Esophagus squamous epithelium (tissue), 5 donors: ENCODE measurements around the gene ITGA5. TPM values are rescaled to one million over a fixed set of nuclear protein-coding genes. Genes with fewer than 3 reads are reported as not detected.

ENCODE experiments used
- DNase-seq: peaks from one replicate; lab custom pipeline; 2025; lab: John Stamatoyannopoulos, UW
- H3K27ac ChIP-seq, 4 donors: fragments of 200-600 bp; sonication (generic); one replicate each; pipeline ENCODE4 v1.5.1; 2016 to 2019; ENCODE audit warnings: mild to moderate bottlenecking in 1 of 4
- H3K27me3 ChIP-seq, 4 donors: fragments of 200-600 bp; sonication (generic); 1 replicate in 3 of 4; 2 replicates in 1 of 4; pipeline versions ENCODE4 v1.5.1 to v1.6.0; 2017 to 2021; ENCODE audit warnings: antibody characterized with exemption in 1 of 4
- H3K36me3 ChIP-seq, 3 donors: fragments of 200-600 bp; sonication (generic); one replicate each; pipeline ENCODE4 v1.5.1; 2016 to 2019
- H3K4me1 ChIP-seq, 3 donors: fragments of 200-600 bp; sonication (generic); one replicate each; pipeline ENCODE4 v1.5.1; 2017 to 2019
- H3K4me3 ChIP-seq, 4 donors: fragments of 200-600 bp; sonication (generic); 1 replicate in 3 of 4; 2 replicates in 1 of 4; pipeline ENCODE4 v1.5.1; 2016 to 2019; ENCODE audit warnings: mild to moderate bottlenecking in 2 of 4, moderate library complexity in 1 of 4
- H3K9me3 ChIP-seq, 3 donors: fragments of 200-600 bp; sonication (generic); one replicate each; pipeline ENCODE4 v1.5.1; 2016 to 2019
- POLR2A ChIP-seq, 4 donors: fragments of 450-650 bp; IDR thresholded peaks; one replicate each; pipeline ENCODE4 v1.6.1; 2017; ENCODE audit warnings: antibody characterized with exemption in 4 of 4, mild to moderate bottlenecking in 4 of 4, moderate library complexity in 3 of 4
- WGBS, 2 donors: methylation state at CpG; one replicate each; pipeline ENCODE4 v1.1.5; 2018; 5-methylcytosine and 5-hydroxymethylcytosine counted together
- intact Hi-C: fragments of 100-400 bp; cut with DNase I; formaldehyde crosslinking; loops from one replicate; pipeline ENCODE4 v1.15.0; 2022
- total RNA-seq, 4 donors: library from RNA; depleted of rRNA; stranded (reverse); fragments of >200 nt; gene quantifications; one replicate each; pipeline ENCODE4 v1.1.0, GENCODE V29; 2016
- TF ChIP-seq, protein P1 (sequence below), 6 experiments: fragments of 450-650 bp in 4 of 6; fragments of 200-600 bp in 2 of 6; sonication (generic) in 2 of 6; IDR thresholded peaks; one replicate each; pipeline ENCODE4 v1.5.1; 2016 to 2019; ENCODE audit warnings: antibody characterized with exemption in 6 of 6, mild to moderate bottlenecking in 4 of 6, moderate library complexity in 4 of 6
- donor health status: DM: yes; HTN: yes; CAD: no.

The ITGA5 gene
- total RNA-seq, 4 donors from 2014 or later, result 7.5 to 112 (median 37.3) TPM

- DNase-seq, result no peak
Observed at GRCh38 chr12:54359762-54360351, 59.2 kb downstream of the ITGA5 start.

GRCh38 chr12:54358945-54359761 lies 59.9 kb downstream of the ITGA5 start:
- TF ChIP-seq POLR2A (IDR thresholded peaks at IDR 0.05), result peak in 1 of 4 donors; percentile 36
- TF ChIP-seq, protein P1, sequence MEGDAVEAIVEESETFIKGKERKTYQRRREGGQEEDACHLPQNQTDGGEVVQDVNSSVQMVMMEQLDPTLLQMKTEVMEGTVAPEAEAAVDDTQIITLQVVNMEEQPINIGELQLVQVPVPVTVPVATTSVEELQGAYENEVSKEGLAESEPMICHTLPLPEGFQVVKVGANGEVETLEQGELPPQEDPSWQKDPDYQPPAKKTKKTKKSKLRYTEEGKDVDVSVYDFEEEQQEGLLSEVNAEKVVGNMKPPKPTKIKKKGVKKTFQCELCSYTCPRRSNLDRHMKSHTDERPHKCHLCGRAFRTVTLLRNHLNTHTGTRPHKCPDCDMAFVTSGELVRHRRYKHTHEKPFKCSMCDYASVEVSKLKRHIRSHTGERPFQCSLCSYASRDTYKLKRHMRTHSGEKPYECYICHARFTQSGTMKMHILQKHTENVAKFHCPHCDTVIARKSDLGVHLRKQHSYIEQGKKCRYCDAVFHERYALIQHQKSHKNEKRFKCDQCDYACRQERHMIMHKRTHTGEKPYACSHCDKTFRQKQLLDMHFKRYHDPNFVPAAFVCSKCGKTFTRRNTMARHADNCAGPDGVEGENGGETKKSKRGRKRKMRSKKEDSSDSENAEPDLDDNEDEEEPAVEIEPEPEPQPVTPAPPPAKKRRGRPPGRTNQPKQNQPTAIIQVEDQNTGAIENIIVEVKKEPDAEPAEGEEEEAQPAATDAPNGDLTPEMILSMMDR (IDR thresholded peaks at IDR 0.05), result no peak
- no peaks in the 10 kb centered on the region for H3K36me3 ChIP-seq
- WGBS, 2 donors, result 0 to 1% methylated on average over 29 to 30 of the region's 40 CpGs
- intact Hi-C loops, result no loop called here
- peaks cover 3 to 31% (median 10%) of the 10 kb centered on the region in 3 donors for H3K4me1 ChIP-seq
- no peaks in the 10 kb centered on the region for H3K9me3 ChIP-seq
- H3K27ac ChIP-seq, result peak overlapping the region; percentile 75 to 94 (median 87)
- H3K4me3 ChIP-seq, result peak overlapping the region; percentile 40 to 74 (median 64)
- H3K27me3 ChIP-seq, result no peaks in the 10 kb centered on the region
- peak; percentile 85 for DNase-seq

More at GRCh38 chr12:54359762-54360351, 59.2 kb downstream of the ITGA5 start:
- WGBS, 2 donors, result 56 to 60% methylated on average over 9 of the region's 9 CpGs
- Histone ChIP-seq H3K9me3 (no peaks in the 10 kb centered on the region), H3K4me1 (peaks cover 3 to 31% (median 10%) of the 10 kb centered on the region in 3 donors), H3K36me3 (no peaks in the 10 kb centered on the region), H3K4me3 (peak overlapping the region; percentile 40 to 74 (median 64)), H3K27ac (peak overlapping the region; percentile 75 to 94 (median 87)), H3K27me3 (no peaks in the 10 kb centered on the region)
- intact Hi-C loops, result loop anchor here (10.0 kb wide), 1 partner anchor 65 kb away; no protein-coding TSS in a partner anchor
- no peak for TF ChIP-seq POLR2A (IDR thresholded peaks at IDR 0.05)
- TF ChIP-seq, protein P1 (IDR thresholded peaks at IDR 0.05), result no peak

DNA sequence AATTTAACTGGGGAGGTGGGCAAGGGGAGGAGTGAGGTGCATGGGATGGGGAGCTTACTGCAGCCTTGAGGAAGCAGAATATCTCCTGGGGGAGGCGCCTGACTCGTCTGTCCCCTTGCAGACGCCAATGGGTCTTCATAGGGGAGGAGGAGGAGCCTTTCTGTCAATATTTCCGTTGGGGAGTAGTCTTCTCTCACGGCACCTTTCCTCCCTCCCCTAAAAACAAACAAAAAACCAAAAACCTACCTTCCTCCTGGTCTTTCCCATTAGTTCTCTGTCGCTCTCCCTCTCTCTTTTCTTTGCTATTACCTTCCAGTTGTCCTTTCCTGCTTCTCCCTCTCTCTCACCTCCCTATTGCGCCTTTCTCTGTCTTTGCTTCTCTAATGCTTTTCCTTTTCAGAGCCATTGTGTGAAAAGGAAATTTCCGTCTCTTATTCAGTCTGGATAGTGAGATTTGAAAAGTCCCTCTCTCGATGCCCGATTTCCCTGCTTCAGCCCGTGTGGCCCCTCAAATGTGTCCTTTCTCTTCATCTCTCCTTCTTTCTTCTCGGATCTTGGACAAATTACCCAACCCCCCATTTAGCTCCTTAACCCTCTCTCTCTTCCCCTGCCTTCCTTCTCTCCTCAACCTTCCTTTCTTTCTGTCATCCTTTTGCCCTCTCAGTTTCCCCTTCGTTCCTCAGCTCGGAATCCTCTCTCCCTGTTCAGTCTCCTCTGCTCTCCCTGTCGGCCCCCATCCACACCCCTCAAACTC lies 60.7 kb downstream of the ITGA5 start:
- H3K27ac ChIP-seq, result peak overlapping the region; percentile 75 to 94 (median 87)
- DNase-seq, result no peak
- WGBS, 2 donors, result 6 to 8% methylated on average over 14 to 15 of the region's 15 CpGs
- no peaks in the 10 kb centered on the region for H3K27me3 ChIP-seq
- peak overlapping the region; percentile 40 to 74 (median 64) for H3K4me3 ChIP-seq
- H3K9me3 ChIP-seq, result no peaks in the 10 kb centered on the region
- H3K4me1 ChIP-seq, result peaks cover 3 to 33% (median 10%) of the 10 kb centered on the region in 3 donors
- TF ChIP-seq, protein P1 (IDR thresholded peaks at IDR 0.05), result no peak
- TF ChIP-seq POLR2A (IDR thresholded peaks at IDR 0.05), result peak in 1 of 4 donors; percentile 15
- intact Hi-C loops, result no loop called here
- H3K36me3 ChIP-seq, result no peaks in the 10 kb centered on the region

- Histone ChIP-seq H3K9me3 (no peaks in the 10 kb centered on the region), H3K36me3 (no peaks in the 10 kb centered on the region), H3K4me3 (peak overlapping the region in 2 of 4 donors; percentile 58 to 71), H3K4me1 (peaks cover 3 to 40% (median 10%) of the 10 kb centered on the region in 3 donors), H3K27ac (peak overlapping the region in 2 of 4 donors; percentile 32 to 94), H3K27me3 (no peaks in the 10 kb centered on the region)
- TF ChIP-seq, protein P1 (IDR thresholded peaks at IDR 0.05), result no peak
- no peak for TF ChIP-seq POLR2A (IDR thresholded peaks at IDR 0.05)
- intact Hi-C loops, result no loop called here
- no peak for DNase-seq
- 53 to 64% methylated on average over 2 of the region's 2 CpGs for WGBS, 2 donors
Observed at GRCh38 chr12:54357506-54358190, 61.4 kb downstream of the ITGA5 start.
